ENCODE measurements around the gene NOL9.

NOL9 gene

DNA sequence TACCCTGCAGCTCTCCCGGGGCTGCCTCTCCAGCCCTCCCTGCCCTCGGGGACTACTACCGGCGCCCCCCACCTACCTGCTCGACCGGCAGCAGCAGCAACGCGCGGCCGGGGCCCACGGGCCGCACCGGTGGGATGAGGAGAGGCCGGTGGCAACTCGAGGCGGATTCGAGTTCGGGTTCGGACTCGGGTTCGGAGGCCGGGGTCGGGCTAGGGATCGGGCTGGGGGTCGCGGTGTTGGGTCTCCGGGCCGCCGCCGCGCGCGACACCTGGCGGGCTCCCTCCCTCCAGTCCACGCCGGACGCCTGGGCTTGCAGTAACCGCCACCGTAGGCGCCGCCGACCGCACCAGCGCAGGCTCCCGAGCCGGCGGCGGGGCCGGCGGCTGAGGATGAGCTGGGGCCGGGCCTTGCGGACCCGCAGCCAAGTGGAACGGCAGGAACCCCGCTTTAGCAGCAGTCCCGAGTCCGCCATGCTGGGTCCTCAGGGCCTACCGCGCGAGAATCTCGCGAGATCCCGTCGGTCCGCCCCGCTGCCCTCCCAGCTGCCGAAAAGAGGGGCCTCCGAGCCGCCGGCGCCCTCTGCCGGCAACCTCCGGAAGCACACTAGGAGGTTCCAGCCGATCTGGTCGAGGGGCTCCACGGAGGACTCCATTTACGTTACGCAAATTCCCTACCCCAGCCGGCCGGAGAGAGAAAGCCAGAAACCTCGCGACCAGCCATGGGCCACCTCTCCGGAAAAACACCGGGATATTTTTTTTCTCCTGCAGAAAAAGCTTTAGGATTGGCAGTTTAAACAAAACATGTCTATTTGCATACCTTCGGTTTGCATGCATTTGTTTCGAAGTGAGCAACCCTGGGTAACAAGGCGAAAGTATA is at the start of gene NOL9:
Gene NOL9 (minus strand): TSS at position 483 of the 876 bp plus-strand sequence. CDS start 11 bp downstream, at position 472.
- Mint-ChIP-seq H3K9me3 (no peaks in the 10 kb centered on the region), H3K4me1 (peaks cover 14% of the 10 kb centered on the region), H3K27ac (peak within 1 kb of the TSS; percentile 38 to 69 (median 63)), H3K27me3 (ENCODE audit: low read depth) (no peaks in the 10 kb centered on the region), H3K4me3 (peak within 1 kb of the TSS; percentile 84 to 87 (median 85)), H3K36me3 (ENCODE audit: low read depth) (peaks cover 10% of the 10 kb centered on the region)
- TF ChIP-seq CTCF (IDR thresholded peaks at IDR 0.05; ENCODE audit: unreplicated experiment in 3 of 3): peak; percentile 93 to 96 (median 96)

- peak overlapping the region; percentile 80 to 87 (median 84) for H3K4me3 Mint-ChIP-seq
- peaks cover 43% of the 10 kb centered on the region for H3K4me1 Mint-ChIP-seq
- no peaks in the 10 kb centered on the region for H3K27me3 Mint-ChIP-seq (ENCODE audit: low read depth)
- H3K27ac Mint-ChIP-seq: peak overlapping the region; percentile 99 to 100 (median 100)
- H3K9me3 Mint-ChIP-seq: no peaks in the 10 kb centered on the region
- no peaks in the 10 kb centered on the region for H3K36me3 Mint-ChIP-seq (ENCODE audit: low read depth)
- no peak for TF ChIP-seq CTCF (IDR thresholded peaks at IDR 0.05; ENCODE audit: unreplicated experiment in 3 of 3)
These were observed 49.1 kb upstream of the NOL9 start for GRCh38 chr1:6603238-6603914.

DNA sequence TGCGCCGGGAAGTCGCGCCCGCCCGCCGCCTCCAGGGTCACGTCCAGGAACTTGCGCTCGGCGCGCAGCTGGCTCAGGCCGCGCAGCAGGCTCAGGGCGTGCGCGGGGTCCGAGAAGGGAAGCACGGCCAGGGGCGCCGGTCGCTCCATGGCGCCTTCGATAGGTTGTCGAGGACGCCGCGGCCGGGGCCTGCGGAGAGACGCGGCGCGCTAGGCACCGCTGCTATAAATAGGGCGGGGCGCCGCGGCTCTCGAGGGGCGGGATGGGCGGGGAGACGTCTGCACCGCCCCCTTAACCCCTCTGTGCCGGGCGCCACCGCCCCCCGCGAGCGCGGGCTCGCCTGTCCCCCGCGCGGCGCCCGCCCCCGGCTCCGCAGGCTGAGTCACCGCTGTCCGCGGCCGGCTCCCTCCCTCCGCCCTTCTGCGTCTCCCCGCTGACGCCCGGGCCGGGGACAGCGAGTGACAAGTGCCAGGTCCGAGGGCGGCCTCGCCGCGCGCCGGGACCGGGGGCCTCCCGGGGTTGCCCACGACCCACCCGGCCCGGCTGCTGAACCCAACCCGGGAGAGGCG is 48.4 kb upstream of the NOL9 start, which contains the start of gene KLHL21:
Gene KLHL21 (minus strand): TSS at position 201 of the 569 bp plus-strand sequence. CDS start 52 bp downstream, at position 149.
- Mint-ChIP-seq H3K36me3 (ENCODE audit: low read depth) (peaks cover 3% of the 10 kb centered on the region), H3K27me3 (ENCODE audit: low read depth) (no peaks in the 10 kb centered on the region), H3K4me3 (peak within 1 kb of the TSS; percentile 92 to 98 (median 98)), H3K27ac (peak within 1 kb of the TSS; percentile 99 to 100 (median 100)), H3K4me1 (peaks cover 41% of the 10 kb centered on the region), H3K9me3 (no peaks in the 10 kb centered on the region)
- TF ChIP-seq CTCF (IDR thresholded peaks at IDR 0.05; ENCODE audit: unreplicated experiment in 3 of 3): no peak

DNA sequence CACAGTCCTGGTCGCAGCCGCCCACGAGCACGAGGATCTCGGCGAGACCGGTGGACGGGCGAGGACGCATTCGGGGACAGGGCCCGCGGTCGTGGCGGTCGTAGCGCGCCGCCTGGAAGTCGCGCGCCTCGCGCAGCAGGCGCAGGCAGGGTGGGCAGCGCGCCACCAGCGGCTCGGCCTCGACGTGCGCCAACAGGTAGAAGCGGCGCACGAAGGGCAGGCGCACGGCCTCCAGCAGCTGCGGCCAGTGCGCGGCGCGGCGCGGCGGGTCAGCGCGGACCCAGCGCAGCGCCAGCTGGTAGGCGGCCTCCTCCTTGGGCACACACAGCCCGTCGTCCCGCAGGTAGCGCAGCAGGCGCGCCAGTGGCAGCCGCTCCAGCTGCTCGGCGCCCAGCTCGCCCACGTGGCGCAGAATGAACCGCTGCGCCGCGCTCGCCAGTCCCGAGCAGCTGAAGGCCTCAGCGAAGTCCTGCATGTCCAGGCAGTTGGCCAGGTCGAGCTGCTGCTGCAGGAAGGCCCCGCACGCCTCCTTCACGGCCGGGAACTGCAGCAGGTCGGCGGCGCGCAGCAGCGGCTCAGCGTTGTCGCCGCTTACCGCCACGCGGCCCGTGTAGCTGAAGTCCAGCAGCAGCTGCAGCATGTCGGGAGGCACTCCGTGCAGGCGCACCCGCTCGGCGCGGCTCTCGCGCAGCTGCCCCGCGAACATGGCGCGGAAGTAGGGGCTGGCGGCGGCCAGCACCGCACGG is 47.8 kb upstream of the NOL9 start:
- Mint-ChIP-seq H3K4me3 (peak overlapping the region; percentile 92 to 98 (median 98)), H3K27ac (peak overlapping the region in 2 of 3 experiments; percentile 81 to 97), H3K27me3 (ENCODE audit: low read depth) (no peaks in the 10 kb centered on the region), H3K9me3 (no peaks in the 10 kb centered on the region), H3K4me1 (peaks cover 42% of the 10 kb centered on the region), H3K36me3 (ENCODE audit: low read depth) (peaks cover 7% of the 10 kb centered on the region)
- peak in 1 of 3 experiments; percentile 4 for TF ChIP-seq CTCF (IDR thresholded peaks at IDR 0.05; ENCODE audit: unreplicated experiment in 3 of 3)

GRCh38 chr1:6601049-6601922 is 47.0 kb upstream of the NOL9 start:
- H3K4me3 Mint-ChIP-seq: peak overlapping the region; percentile 92 to 98 (median 98)
- H3K9me3 Mint-ChIP-seq: no peaks in the 10 kb centered on the region
- no peaks in the 10 kb centered on the region for H3K27me3 Mint-ChIP-seq (ENCODE audit: low read depth)
- H3K27ac Mint-ChIP-seq: peak overlapping the region; percentile 81 to 97 (median 92)
- peaks cover 48% of the 10 kb centered on the region for H3K4me1 Mint-ChIP-seq
- TF ChIP-seq CTCF (IDR thresholded peaks at IDR 0.05; ENCODE audit: unreplicated experiment in 3 of 3): no peak
- peaks cover 12% of the 10 kb centered on the region for H3K36me3 Mint-ChIP-seq (ENCODE audit: low read depth)

All from nephron (organoid).